IMR-90 (cell line): ENCODE measurements around the gene COX6B1. TPM values are rescaled to one million over a fixed set of nuclear protein-coding genes. Genes with fewer than 3 reads are reported as not detected.

Experiments used
- ATAC-seq: fragments of 200-7000 bp; cut with Tn5 transposase; 2 replicates; pipeline ENCODE4 v1.9.1; 2020; ENCODE audit warnings: low read depth, mild to moderate bottlenecking, moderate library complexity
- BruUV-seq: library from RNA; stranded (reverse); fragments of 400-500 nt; replicated peaks from 2 replicates; lab custom pipeline; 2021; lab: Mats Ljungman, UMichigan
- CTCF ChIA-PET: fragments of 300-600 bp; formaldehyde crosslinking; extraction: SDS; loops from one replicate; lab custom pipeline; 2021; ENCODE audit warnings: antibody characterized with exemption; lab: Yijun Ruan, JAX
- POLR2A ChIA-PET: fragments of 300-600 bp; sonication (Branson Sonifier 250); formaldehyde crosslinking; loops from one replicate; lab custom pipeline; 2022; ENCODE audit warnings: antibody characterized with exemption; ENCODE audit not compliant: unreplicated experiment; lab: Charles Lee
- DNase-seq: peaks from one replicate; pipeline ENCODE4 v3.0.0; 2013
- H2AFZ ChIP-seq: replicated peaks from 2 replicates; pipeline ENCODE3; 2013; ENCODE audit warnings: low read length, mild to moderate bottlenecking; ENCODE audit not compliant: poor library complexity
- H2AK5ac ChIP-seq: 2 replicates; pipeline ENCODE4 v1.6.1; 2013; ENCODE audit warnings: low read depth, low read length, inconsistent platforms
- H2AK9ac ChIP-seq: replicated peaks from 2 replicates; pipeline ENCODE3; 2013; ENCODE audit warnings: mild to moderate bottlenecking, low read depth, low read length, moderate library complexity; ENCODE audit not compliant: poor library complexity
- H2BK120ac ChIP-seq: 2 replicates; pipeline ENCODE4 v1.6.1; 2013; ENCODE audit warnings: low read depth, low read length, inconsistent platforms
- H2BK15ac ChIP-seq: 3 replicates; pipeline ENCODE4 v1.6.1; 2013; ENCODE audit warnings: low read depth, low read length, inconsistent platforms
- H2BK20ac ChIP-seq: 2 replicates; pipeline ENCODE4 v1.6.1; 2013; ENCODE audit warnings: low read depth, mild to moderate bottlenecking, inconsistent platforms, low read length, moderate library complexity
- H2BK5ac ChIP-seq: 2 replicates; pipeline ENCODE4 v1.6.1; 2013; ENCODE audit warnings: mild to moderate bottlenecking, low read depth, low read length, inconsistent platforms; ENCODE audit not compliant: poor library complexity, severe bottlenecking
- H3K14ac ChIP-seq: replicated peaks from 2 replicates; pipeline ENCODE4 v1.6.1; 2013; ENCODE audit warnings: low read depth, low read length, inconsistent platforms
- H3K18ac ChIP-seq: 2 replicates; pipeline ENCODE4 v1.6.1; 2013; ENCODE audit warnings: low read depth, low read length, control low read depth
- H3K23ac ChIP-seq: 2 replicates; pipeline ENCODE4 v1.6.1; 2013; ENCODE audit warnings: low read depth, low read length, inconsistent platforms
- H3K27ac ChIP-seq: 2 replicates; pipeline ENCODE4 v1.5.1; 2013; ENCODE audit warnings: mild to moderate bottlenecking, control low read depth, low read length; ENCODE audit not compliant: insufficient read depth
- H3K27me3 ChIP-seq: 2 replicates; pipeline ENCODE4 v1.6.1; 2013; ENCODE audit warnings: low read length; ENCODE audit not compliant: control insufficient read depth, insufficient read depth
- H3K36me3 ChIP-seq: 2 replicates; pipeline ENCODE4 v1.6.1; 2013; ENCODE audit warnings: low read length, mixed read lengths; ENCODE audit not compliant: control insufficient read depth, insufficient read depth
- H3K4ac ChIP-seq: 2 replicates; pipeline ENCODE4 v1.6.1; 2013; ENCODE audit warnings: low read depth, low read length, inconsistent platforms
- H3K4me1 ChIP-seq: 2 replicates; pipeline ENCODE4 v1.6.1; 2013; ENCODE audit warnings: low read length, mixed read lengths; ENCODE audit not compliant: control insufficient read depth, insufficient read depth
- H3K4me2 ChIP-seq: 2 replicates; pipeline ENCODE4 v1.6.1; 2013; ENCODE audit warnings: low read depth, mild to moderate bottlenecking, control low read depth, low read length, moderate library complexity
- H3K4me3 ChIP-seq: 2 replicates; pipeline ENCODE4 v1.5.1; 2013; ENCODE audit warnings: low read depth, mild to moderate bottlenecking, control low read depth, low read length, moderate library complexity; ENCODE audit not compliant: insufficient read depth
- H3K56ac ChIP-seq: 2 replicates; pipeline ENCODE4 v1.6.1; 2013; ENCODE audit warnings: low read length, inconsistent platforms; ENCODE audit not compliant: insufficient read depth; ENCODE audit errors: extremely low read depth
- H3K79me1 ChIP-seq, 2 experiments: 2 replicates each; pipeline ENCODE4 v1.6.1; 2013; ENCODE audit warnings: low read length in 2 of 2, inconsistent platforms in 1 of 2, low read depth in 1 of 2
- H3K9ac ChIP-seq: 2 replicates; pipeline ENCODE4 v1.6.1; 2013; ENCODE audit warnings: low read depth, low read length, control low read depth
- H3K9me1 ChIP-seq: 2 replicates; pipeline ENCODE4 v1.6.1; 2013; ENCODE audit warnings: low read length, inconsistent platforms; ENCODE audit not compliant: insufficient read depth
- H3K9me3 ChIP-seq: 2 replicates; pipeline ENCODE4 v1.6.1; 2013; ENCODE audit warnings: low read length; ENCODE audit not compliant: control insufficient read depth, insufficient read depth
- H4K20me1 ChIP-seq: 2 replicates; pipeline ENCODE4 v1.6.1; 2013; ENCODE audit warnings: low read length, inconsistent platforms; ENCODE audit not compliant: insufficient read depth
- H4K5ac ChIP-seq: 2 replicates; pipeline ENCODE4 v1.6.1; 2013; ENCODE audit warnings: mild to moderate bottlenecking, low read depth, low read length, control low read depth
- H4K8ac ChIP-seq, 2 experiments: 2 replicates each; pipeline ENCODE4 v1.6.1; 2013; ENCODE audit warnings: low read depth in 2 of 2, low read length in 2 of 2, control low read depth in 1 of 2, inconsistent platforms in 1 of 2
- H4K91ac ChIP-seq: 2 replicates; pipeline ENCODE4 v1.6.1; 2013; ENCODE audit warnings: low read depth, low read length, inconsistent platforms; ENCODE audit not compliant: insufficient read depth
- BHLHE40 ChIP-seq: fragments of 150-350 bp; IDR thresholded peaks from 2 replicates; pipeline ENCODE4 v1.6.1; 2016; ENCODE audit warnings: mild to moderate bottlenecking, low read depth, low read length
- CEBPB ChIP-seq: IDR thresholded peaks from 2 replicates; pipeline ENCODE4 v1.6.1; 2012; ENCODE audit warnings: low read depth, low read length, improper control_type of control experiment
- CHD1 ChIP-seq: IDR thresholded peaks from 2 replicates; pipeline ENCODE4 v1.6.1; 2012; ENCODE audit warnings: low read depth, low read length, improper control_type of control experiment
- FOS ChIP-seq: fragments of 150-350 bp; IDR thresholded peaks from 2 replicates; pipeline ENCODE4 v1.6.1; 2016; ENCODE audit warnings: low read depth, low read length
- MAFK ChIP-seq: IDR thresholded peaks from 2 replicates; pipeline ENCODE4 v1.6.1; 2012; ENCODE audit warnings: low read depth, low read length, improper control_type of control experiment
- MXI1 ChIP-seq: IDR thresholded peaks from 2 replicates; pipeline ENCODE4 v1.6.1; 2012; ENCODE audit warnings: low read depth, mild to moderate bottlenecking, low read length, moderate library complexity, borderline replicate concordance
- RCOR1 ChIP-seq: IDR thresholded peaks from 2 replicates; pipeline ENCODE4 v1.6.1; 2012; ENCODE audit warnings: mild to moderate bottlenecking, low read length, improper control_type of control experiment; ENCODE audit not compliant: insufficient replicate concordance
- WGBS, 2 experiments: methylation state at CpG; one replicate each; pipeline versions ENCODE4 v1.1.5 to v1.1.7; 2013; ENCODE audit warnings: missing lambda C conversion rate in 2 of 2; ENCODE audit not compliant: insufficient read length in 1 of 2; ENCODE audit errors: extremely low coverage in 2 of 2; 5-methylcytosine and 5-hydroxymethylcytosine counted together
- dilution Hi-C: fragments of 300-500 bp; cut with HindIII; formaldehyde crosslinking; loops from one replicate; pipeline ENCODE4 v1.14.3; 2018; ENCODE audit warnings: low sequenced_read_pairs; ENCODE audit not compliant: unreplicated experiment
- in situ Hi-C: fragments of 300-500 bp; cut with MboI; formaldehyde crosslinking; loops from 3 replicates; pipeline ENCODE4 v1.14.3; 2019; ENCODE audit warnings: low sequenced_read_pairs, inconsistent platforms, mixed read lengths
- intact Hi-C: fragments of 100-400 bp; cut with micrococcal nuclease; formaldehyde crosslinking; loops from 2 replicates; pipeline ENCODE4 v1.10.0; 2022
- polyA plus RNA-seq, 3 experiments: library from polyadenylated mRNA; depleted of rRNA; stranded (reverse); fragments of >200 nt; gene quantifications; 2 replicates each; pipeline ENCODE4 v1.2.3, GENCODE V29; 2012; ENCODE audit warnings: low replicate concordance in 1 of 3
- total RNA-seq: library from RNA; depleted of rRNA; stranded (reverse); fragments of >200 nt; gene quantifications from 2 replicates; pipeline ENCODE4 v1.2.3, GENCODE V29; 2012
- TF ChIP-seq, protein P1 (sequence below): fragments of 150-350 bp; IDR thresholded peaks from 2 replicates; pipeline ENCODE4 v1.6.1; 2017; ENCODE audit warnings: mild to moderate bottlenecking, antibody characterized with exemption, low read length, low read depth
- TF ChIP-seq, protein P2 (sequence below): conservative IDR thresholded peaks from 2 replicates; pipeline ENCODE4 v1.5.1; 2012; ENCODE audit warnings: mild to moderate bottlenecking, low read depth, low read length, improper control_type of control experiment

Gene COX6B1
- total and polyA plus RNA-seq, 2 of the 4 experiments (the other 2 are of a cell fraction), result 914 to 983 TPM

DNA sequence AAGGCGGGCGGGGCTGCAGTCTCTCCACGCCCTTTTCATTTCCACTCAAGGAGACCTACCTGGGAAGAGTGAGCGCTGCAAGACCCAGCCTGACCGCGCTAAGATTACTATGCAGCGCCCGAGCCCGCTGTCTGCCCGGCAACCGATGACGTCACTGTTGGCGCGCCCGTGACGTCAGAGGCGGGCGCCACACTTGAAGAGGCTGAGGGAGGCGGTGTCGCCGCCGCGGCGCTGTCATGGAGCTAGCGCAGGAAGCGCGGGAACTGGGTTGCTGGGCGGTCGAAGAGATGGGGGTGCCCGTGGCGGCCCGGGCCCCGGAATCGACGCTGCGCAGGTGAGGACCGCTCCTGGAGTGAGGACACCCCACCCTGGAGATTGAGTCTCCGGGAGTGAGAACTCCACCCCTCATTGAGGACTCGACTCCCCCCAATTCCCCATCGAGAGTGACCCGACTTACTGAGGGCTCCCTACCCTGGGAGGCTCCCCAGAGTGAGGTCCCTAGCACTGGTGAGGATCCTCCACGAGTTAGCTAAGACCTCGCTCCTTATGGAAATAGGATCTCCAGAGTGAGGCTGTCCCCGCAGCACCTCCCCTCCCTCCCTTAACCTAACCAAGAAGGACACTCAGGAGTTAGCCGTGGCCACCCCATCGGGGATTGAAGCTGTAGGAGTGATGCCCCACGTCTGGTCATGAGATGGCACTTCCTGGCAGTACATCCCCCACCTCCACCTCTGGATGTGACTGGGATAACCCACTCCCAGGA lies 35.4 kb upstream of the COX6B1 start, which contains the start of gene HAUS5 (continued):
- TF ChIP-seq, protein P1, sequence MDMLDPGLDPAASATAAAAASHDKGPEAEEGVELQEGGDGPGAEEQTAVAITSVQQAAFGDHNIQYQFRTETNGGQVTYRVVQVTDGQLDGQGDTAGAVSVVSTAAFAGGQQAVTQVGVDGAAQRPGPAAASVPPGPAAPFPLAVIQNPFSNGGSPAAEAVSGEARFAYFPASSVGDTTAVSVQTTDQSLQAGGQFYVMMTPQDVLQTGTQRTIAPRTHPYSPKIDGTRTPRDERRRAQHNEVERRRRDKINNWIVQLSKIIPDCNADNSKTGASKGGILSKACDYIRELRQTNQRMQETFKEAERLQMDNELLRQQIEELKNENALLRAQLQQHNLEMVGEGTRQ, result 0 out of 2 replicates have a peak, but pooled peaks have one; percentile 23
- TF ChIP-seq MXI1, result peak; percentile 87
- 0 out of 2 replicates have a peak, but pooled peaks have one; percentile 26 for TF ChIP-seq CEBPB

DNA sequence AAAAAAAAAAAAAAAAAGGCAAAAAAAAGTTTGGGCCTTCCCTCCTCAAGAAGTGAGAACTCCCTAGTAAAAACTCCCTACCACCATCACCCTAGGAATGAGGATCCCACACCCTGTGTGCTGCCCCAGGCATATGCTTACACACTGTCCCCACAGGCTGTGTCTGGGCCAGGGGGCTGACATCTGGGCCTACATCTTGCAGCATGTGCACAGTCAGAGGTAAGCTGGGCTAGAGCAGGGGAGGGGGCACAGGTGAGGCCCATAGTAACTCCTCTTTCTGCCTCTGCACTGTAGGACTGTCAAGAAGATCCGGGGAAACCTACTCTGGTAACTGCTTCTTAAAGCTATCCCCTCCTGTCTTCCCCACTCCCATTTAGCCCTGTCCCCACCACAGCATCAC lies 34.5 kb upstream of the COX6B1 start:
- CTCF ChIA-PET, result interaction anchor here (0.8 kb wide), 1 partner anchor 21 kb away, joined by 3 read pairs; no protein-coding TSS in a partner anchor
- intact Hi-C loops (no loop called here), in situ Hi-C loops (no loop called here), dilution Hi-C loops (no loop called here)
- Histone ChIP-seq H3K18ac (no peak overlapping the region), H2AK9ac (no peak overlapping the region), H2BK20ac (no peak overlapping the region), H4K8ac (no peak overlapping the region; a peak in 1 of 4 replicates), H3K4ac (no peak overlapping the region), H3K9me3 (no peaks in the 10 kb centered on the region; the same call in 1 of the 2 replicates), H2BK15ac (no peak overlapping the region), H3K4me2 (no peak overlapping the region), H3K14ac (no peak overlapping the region), H2BK5ac (no peak overlapping the region), H3K56ac (no peak overlapping the region), H3K36me3 (peaks cover 3% of the 10 kb centered on the region; the same call in 1 of the 2 replicates), H3K27ac (no peak overlapping the region), H2BK120ac (no peak overlapping the region), H3K79me1 (peaks cover 0 to 11% of the 10 kb centered on the region in 2 experiments; a peak in 1 of 4 replicates), H3K4me3 (no peak overlapping the region), H3K27me3 (no peaks in the 10 kb centered on the region), H3K23ac (no peak overlapping the region), H3K9me1 (peaks cover 7% of the 10 kb centered on the region; the same call in 1 of the 2 replicates), H3K9ac (no peak overlapping the region), H2AFZ (no peak overlapping the region), H2AK5ac (no peak overlapping the region), H4K20me1 (no peaks in the 10 kb centered on the region), H4K5ac (no peak overlapping the region), H3K4me1 (no peaks in the 10 kb centered on the region), H4K91ac (no peak overlapping the region)
- POLR2A ChIA-PET, result no interaction called here
- ATAC-seq (no peak), DNase-seq (no peak)
- BruUV-seq, result no TSS peak
- no CpG with 5 or more reads among the region's 1 CpG for WGBS, 2 experiments
- no peak for TF ChIP-seq MAFK
- no peak for TF ChIP-seq MXI1
- TF ChIP-seq CHD1, result no peak
- TF ChIP-seq BHLHE40, result no peak
- TF ChIP-seq FOS, result no peak
- TF ChIP-seq, protein P1, result no peak
- no peak for TF ChIP-seq RCOR1
- TF ChIP-seq, protein P2, sequence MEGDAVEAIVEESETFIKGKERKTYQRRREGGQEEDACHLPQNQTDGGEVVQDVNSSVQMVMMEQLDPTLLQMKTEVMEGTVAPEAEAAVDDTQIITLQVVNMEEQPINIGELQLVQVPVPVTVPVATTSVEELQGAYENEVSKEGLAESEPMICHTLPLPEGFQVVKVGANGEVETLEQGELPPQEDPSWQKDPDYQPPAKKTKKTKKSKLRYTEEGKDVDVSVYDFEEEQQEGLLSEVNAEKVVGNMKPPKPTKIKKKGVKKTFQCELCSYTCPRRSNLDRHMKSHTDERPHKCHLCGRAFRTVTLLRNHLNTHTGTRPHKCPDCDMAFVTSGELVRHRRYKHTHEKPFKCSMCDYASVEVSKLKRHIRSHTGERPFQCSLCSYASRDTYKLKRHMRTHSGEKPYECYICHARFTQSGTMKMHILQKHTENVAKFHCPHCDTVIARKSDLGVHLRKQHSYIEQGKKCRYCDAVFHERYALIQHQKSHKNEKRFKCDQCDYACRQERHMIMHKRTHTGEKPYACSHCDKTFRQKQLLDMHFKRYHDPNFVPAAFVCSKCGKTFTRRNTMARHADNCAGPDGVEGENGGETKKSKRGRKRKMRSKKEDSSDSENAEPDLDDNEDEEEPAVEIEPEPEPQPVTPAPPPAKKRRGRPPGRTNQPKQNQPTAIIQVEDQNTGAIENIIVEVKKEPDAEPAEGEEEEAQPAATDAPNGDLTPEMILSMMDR, result no peak
